Measurements from ENCODE around the gene ATP6V0A4.

DNA sequence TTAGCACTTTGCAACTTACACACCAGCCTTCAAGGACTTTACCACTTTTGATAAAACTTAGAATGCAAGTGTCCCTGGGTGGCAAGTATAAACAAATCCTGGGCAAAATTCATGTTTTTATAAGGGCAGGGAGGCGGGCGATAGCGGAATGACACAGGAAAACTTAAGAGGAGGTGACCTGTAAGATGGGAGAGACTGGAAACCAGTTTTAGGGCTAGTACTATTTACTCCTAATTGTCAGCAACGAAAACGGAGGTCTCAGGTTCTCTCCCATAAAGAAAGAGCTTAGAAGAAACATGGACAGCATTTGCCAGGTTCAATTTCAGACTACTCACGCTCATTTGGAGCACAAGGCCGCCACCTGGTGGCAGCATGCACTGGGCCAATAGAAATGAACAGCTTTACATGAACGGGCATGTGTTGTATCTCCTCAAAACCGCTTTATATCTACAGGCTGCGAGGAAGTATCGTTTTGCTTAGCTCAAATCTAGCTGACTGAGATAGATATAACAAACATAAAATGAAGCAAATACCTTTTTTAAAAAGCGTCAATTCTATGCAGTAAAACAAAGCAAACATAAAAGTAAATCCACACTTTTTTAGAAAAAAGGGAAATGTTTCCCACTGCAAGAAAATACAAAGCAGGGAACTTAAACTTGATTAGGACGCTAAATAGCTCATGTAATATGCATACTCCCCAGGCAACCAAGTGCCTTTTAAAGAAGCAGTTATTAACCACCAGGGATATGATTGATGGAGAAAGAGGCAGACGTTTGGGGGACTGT, 59.3 kb downstream of the ATP6V0A4 start:
- TF ChIP-seq, protein P1, sequence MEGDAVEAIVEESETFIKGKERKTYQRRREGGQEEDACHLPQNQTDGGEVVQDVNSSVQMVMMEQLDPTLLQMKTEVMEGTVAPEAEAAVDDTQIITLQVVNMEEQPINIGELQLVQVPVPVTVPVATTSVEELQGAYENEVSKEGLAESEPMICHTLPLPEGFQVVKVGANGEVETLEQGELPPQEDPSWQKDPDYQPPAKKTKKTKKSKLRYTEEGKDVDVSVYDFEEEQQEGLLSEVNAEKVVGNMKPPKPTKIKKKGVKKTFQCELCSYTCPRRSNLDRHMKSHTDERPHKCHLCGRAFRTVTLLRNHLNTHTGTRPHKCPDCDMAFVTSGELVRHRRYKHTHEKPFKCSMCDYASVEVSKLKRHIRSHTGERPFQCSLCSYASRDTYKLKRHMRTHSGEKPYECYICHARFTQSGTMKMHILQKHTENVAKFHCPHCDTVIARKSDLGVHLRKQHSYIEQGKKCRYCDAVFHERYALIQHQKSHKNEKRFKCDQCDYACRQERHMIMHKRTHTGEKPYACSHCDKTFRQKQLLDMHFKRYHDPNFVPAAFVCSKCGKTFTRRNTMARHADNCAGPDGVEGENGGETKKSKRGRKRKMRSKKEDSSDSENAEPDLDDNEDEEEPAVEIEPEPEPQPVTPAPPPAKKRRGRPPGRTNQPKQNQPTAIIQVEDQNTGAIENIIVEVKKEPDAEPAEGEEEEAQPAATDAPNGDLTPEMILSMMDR (IDR thresholded peaks at IDR 0.05), result peak; percentile 87
- no peak for TF ChIP-seq NFE2L1 (CRISPR knock-in tag; IDR thresholded peaks at IDR 0.05)
- TF ChIP-seq FOXJ3 (CRISPR knock-in tag; IDR thresholded peaks at IDR 0.05; ENCODE audit: borderline replicate concordance), result no peak
- TF ChIP-seq, protein P2, sequence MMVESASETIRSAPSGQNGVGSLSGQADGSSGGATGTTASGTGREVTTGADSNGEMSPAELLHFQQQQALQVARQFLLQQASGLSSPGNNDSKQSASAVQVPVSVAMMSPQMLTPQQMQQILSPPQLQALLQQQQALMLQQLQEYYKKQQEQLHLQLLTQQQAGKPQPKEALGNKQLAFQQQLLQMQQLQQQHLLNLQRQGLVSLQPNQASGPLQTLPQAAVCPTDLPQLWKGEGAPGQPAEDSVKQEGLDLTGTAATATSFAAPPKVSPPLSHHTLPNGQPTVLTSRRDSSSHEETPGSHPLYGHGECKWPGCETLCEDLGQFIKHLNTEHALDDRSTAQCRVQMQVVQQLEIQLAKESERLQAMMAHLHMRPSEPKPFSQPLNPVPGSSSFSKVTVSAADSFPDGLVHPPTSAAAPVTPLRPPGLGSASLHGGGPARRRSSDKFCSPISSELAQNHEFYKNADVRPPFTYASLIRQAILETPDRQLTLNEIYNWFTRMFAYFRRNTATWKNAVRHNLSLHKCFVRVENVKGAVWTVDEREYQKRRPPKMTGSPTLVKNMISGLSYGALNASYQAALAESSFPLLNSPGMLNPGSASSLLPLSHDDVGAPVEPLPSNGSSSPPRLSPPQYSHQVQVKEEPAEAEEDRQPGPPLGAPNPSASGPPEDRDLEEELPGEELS (CRISPR knock-in tag; IDR thresholded peaks at IDR 0.05), result no peak
- TF ChIP-seq, protein P3, sequence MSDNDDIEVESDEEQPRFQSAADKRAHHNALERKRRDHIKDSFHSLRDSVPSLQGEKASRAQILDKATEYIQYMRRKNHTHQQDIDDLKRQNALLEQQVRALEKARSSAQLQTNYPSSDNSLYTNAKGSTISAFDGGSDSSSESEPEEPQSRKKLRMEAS (CRISPR knock-in tag; IDR thresholded peaks at IDR 0.05), result no peak
- no peak for TF ChIP-seq NFYB (CRISPR knock-in tag; conservative IDR thresholded peaks at IDR 0.05; ENCODE audit: low read depth)
- TF ChIP-seq, protein P4, sequence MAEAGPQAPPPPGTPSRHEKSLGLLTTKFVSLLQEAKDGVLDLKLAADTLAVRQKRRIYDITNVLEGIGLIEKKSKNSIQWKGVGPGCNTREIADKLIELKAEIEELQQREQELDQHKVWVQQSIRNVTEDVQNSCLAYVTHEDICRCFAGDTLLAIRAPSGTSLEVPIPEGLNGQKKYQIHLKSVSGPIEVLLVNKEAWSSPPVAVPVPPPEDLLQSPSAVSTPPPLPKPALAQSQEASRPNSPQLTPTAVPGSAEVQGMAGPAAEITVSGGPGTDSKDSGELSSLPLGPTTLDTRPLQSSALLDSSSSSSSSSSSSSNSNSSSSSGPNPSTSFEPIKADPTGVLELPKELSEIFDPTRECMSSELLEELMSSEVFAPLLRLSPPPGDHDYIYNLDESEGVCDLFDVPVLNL (CRISPR knock-in tag; IDR thresholded peaks at IDR 0.05; ENCODE audit: borderline replicate concordance, low read depth), result no peak
